Neural cell (in vitro differentiated cells): ENCODE data around the gene CST6. TPM values are rescaled to one million over a fixed set of nuclear protein-coding genes. Genes with fewer than 3 reads are reported as not detected.

Source experiments
- H2AFZ ChIP-seq: fragments of 200-600, 300-800 bp; sonication (generic), shearing (Covaris generic); 2 replicates; pipeline ENCODE4 v1.6.0; 2014; ENCODE audit warnings: low read depth, mild to moderate bottlenecking, antibody characterized with exemption, low read length, moderate library complexity
- H3F3A ChIP-seq: fragments of 200-600 bp; shearing (Covaris generic); 2 replicates; pipeline ENCODE4 v1.6.1; 2016; ENCODE audit warnings: mild to moderate bottlenecking, moderate library complexity, mixed read lengths, antibody characterized with exemption, low read length; ENCODE audit not compliant: insufficient read depth, poor library complexity, severe bottlenecking
- H3K27ac ChIP-seq: fragments of 200-600, 300-800 bp; sonication (generic), shearing (Covaris generic); 2 replicates; pipeline ENCODE4 v1.5.1; 2014; ENCODE audit warnings: mild to moderate bottlenecking, low read length, moderate library complexity
- H3K27me3 ChIP-seq: fragments of 300-800, 200-600 bp; sonication (generic), shearing (Covaris generic); 2 replicates; pipeline ENCODE4 v1.6.0; 2014; ENCODE audit warnings: mild to moderate bottlenecking, low read depth, low read length, moderate library complexity; ENCODE audit not compliant: insufficient read depth
- H3K36me3 ChIP-seq: fragments of 300-800, 200-600 bp; sonication (generic), shearing (Covaris generic); 2 replicates; pipeline ENCODE4 v1.5.1; 2014; ENCODE audit warnings: mild to moderate bottlenecking, antibody characterized with exemption, low read length, moderate library complexity; ENCODE audit not compliant: insufficient read depth
- H3K4me2 ChIP-seq: fragments of 300-800, 200-600 bp; sonication (generic), shearing (Covaris generic); 2 replicates; pipeline ENCODE4 v1.6.0; 2014; ENCODE audit warnings: mild to moderate bottlenecking, low read length
- H3K4me3 ChIP-seq: fragments of 300-800, 200-600 bp; sonication (generic), shearing (Covaris generic); 2 replicates; pipeline ENCODE4 v1.5.1; 2014; ENCODE audit warnings: mild to moderate bottlenecking, low read length, moderate library complexity
- H3K79me2 ChIP-seq: fragments of 200-600 bp; shearing (Covaris generic); replicated peaks from 2 replicates; pipeline ENCODE4 v1.6.0; 2014; ENCODE audit warnings: mild to moderate bottlenecking, low read length, moderate library complexity; ENCODE audit not compliant: insufficient read depth
- H3K9ac ChIP-seq: fragments of 300-800, 200-600 bp; sonication (generic), shearing (Covaris generic); 2 replicates; pipeline ENCODE4 v1.6.1; 2016; ENCODE audit warnings: mild to moderate bottlenecking, low read length, mixed read lengths
- H3K9me2 ChIP-seq: fragments of 200-600 bp; shearing (Covaris generic); 2 replicates; pipeline ENCODE4 v1.6.1; 2016; ENCODE audit warnings: mild to moderate bottlenecking, low read length, mixed read lengths; ENCODE audit not compliant: insufficient read depth
- H3K9me3 ChIP-seq: fragments of 200-600, 300-800 bp; sonication (generic), shearing (Covaris generic); 2 replicates; pipeline ENCODE4 v1.6.1; 2016; ENCODE audit warnings: mild to moderate bottlenecking, mixed run types, low read length, moderate library complexity, mixed read lengths
- H4K20me1 ChIP-seq: fragments of 200-600 bp; shearing (Covaris generic); 2 replicates; pipeline ENCODE4 v1.6.1; 2016; ENCODE audit warnings: mild to moderate bottlenecking, mixed run types; ENCODE audit not compliant: insufficient read depth
- EP300 ChIP-seq: fragments of 450-650 bp; conservative IDR thresholded peaks from 2 replicates; pipeline ENCODE4 v1.6.1; 2014; ENCODE audit warnings: antibody characterized with exemption, mild to moderate bottlenecking, moderate library complexity; ENCODE audit not compliant: poor library complexity, severe bottlenecking
- EZH2 ChIP-seq: fragments of 200-600, 300-800 bp; shearing (Covaris generic), sonication (generic); IDR thresholded peaks from 2 replicates; pipeline ENCODE4 v1.6.1; 2014; ENCODE audit warnings: antibody characterized with exemption, low read length, borderline replicate concordance, mild to moderate bottlenecking; ENCODE audit not compliant: insufficient read depth, poor library complexity, severe bottlenecking
- MXI1 ChIP-seq: fragments of 450-650 bp; conservative IDR thresholded peaks from 2 replicates; pipeline ENCODE4 v1.6.1; 2014; ENCODE audit warnings: antibody characterized with exemption, mild to moderate bottlenecking; ENCODE audit not compliant: poor library complexity, severe bottlenecking
- POLR2AphosphoS5 ChIP-seq: IDR thresholded peaks from 2 replicates; pipeline ENCODE4 v1.6.1; 2012
- RAD21 ChIP-seq: fragments of 450-650 bp; conservative IDR thresholded peaks from 2 replicates; pipeline ENCODE4 v1.6.1; 2014; ENCODE audit warnings: antibody characterized with exemption, mild to moderate bottlenecking, moderate library complexity
- SMC3 ChIP-seq: fragments of 450-650 bp; conservative IDR thresholded peaks from 2 replicates; pipeline ENCODE4 v1.6.1; 2014; ENCODE audit warnings: antibody characterized with exemption, mild to moderate bottlenecking, moderate library complexity; ENCODE audit not compliant: poor library complexity
- TAF1 ChIP-seq: IDR thresholded peaks from 2 replicates; pipeline ENCODE4 v1.6.1; 2012; ENCODE audit warnings: low read depth
- polyA minus RNA-seq: library from RNA; depleted of rRNA, polyadenylated mRNA; stranded (reverse); fragments of >200 nt; gene quantifications from 2 replicates; pipeline ENCODE4 v1.2.3, GENCODE V29; 2014
- polyA plus RNA-seq: library from polyadenylated mRNA; depleted of rRNA; stranded (reverse); fragments of >200 nt; gene quantifications from 2 replicates; pipeline ENCODE4 v1.2.3, GENCODE V29; 2014
- TF ChIP-seq, protein P1 (sequence below): IDR thresholded peaks from 2 replicates; pipeline ENCODE4 v1.6.1; 2012; ENCODE audit warnings: borderline replicate concordance
- TF ChIP-seq, protein P2 (sequence below): fragments of 450-650 bp; IDR thresholded peaks from 2 replicates; pipeline ENCODE4 v1.5.1; 2014; ENCODE audit warnings: antibody characterized with exemption, mild to moderate bottlenecking, moderate library complexity; ENCODE audit not compliant: poor library complexity, severe bottlenecking

Gene CST6, protein sequence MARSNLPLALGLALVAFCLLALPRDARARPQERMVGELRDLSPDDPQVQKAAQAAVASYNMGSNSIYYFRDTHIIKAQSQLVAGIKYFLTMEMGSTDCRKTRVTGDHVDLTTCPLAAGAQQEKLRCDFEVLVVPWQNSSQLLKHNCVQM
- not detected in 2 replicates for polyA plus RNA-seq
- not detected in 2 replicates for polyA minus RNA-seq

DNA sequence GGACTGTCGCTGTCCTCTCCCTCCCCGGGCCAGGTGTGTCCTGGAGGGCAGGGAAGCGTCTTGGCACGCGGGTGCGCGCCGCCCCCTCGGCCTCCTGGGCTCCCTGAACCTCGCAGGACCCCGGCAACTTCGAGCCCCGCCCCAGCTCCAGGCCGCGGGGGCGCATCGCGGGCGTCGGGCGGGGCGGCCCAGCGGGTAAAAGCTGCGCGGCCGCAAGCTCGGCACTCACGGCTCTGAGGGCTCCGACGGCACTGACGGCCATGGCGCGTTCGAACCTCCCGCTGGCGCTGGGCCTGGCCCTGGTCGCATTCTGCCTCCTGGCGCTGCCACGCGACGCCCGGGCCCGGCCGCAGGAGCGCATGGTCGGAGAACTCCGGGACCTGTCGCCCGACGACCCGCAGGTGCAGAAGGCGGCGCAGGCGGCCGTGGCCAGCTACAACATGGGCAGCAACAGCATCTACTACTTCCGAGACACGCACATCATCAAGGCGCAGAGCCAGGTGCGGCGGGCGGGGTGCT lies at the start of gene CST6:
TSS of gene CST6 (plus strand) at position 224 of the 519 bp plus-strand sequence. CDS start at position 261, 37 bp downstream.
- H3K27ac ChIP-seq, result no peak within 1 kb of the TSS
- no peak within 1 kb of the TSS for H2AFZ ChIP-seq
- no peak within 1 kb of the TSS for H3K4me3 ChIP-seq
- peaks cover 15% of the 10 kb centered on the region for H3K27me3 ChIP-seq
- no peaks in the 10 kb centered on the region for H3K9me3 ChIP-seq
- no peak within 1 kb of the TSS for H3K4me2 ChIP-seq
- H3K9me2 ChIP-seq, result no peaks in the 10 kb centered on the region
- no peaks in the 10 kb centered on the region for H4K20me1 ChIP-seq
- H3F3A ChIP-seq, result no peaks in the 10 kb centered on the region
- H3K36me3 ChIP-seq, result no peaks in the 10 kb centered on the region
- no peak within 1 kb of the TSS for H3K9ac ChIP-seq
- no peaks in the 10 kb centered on the region for H3K79me2 ChIP-seq
- no peak for TF ChIP-seq EP300

DNA sequence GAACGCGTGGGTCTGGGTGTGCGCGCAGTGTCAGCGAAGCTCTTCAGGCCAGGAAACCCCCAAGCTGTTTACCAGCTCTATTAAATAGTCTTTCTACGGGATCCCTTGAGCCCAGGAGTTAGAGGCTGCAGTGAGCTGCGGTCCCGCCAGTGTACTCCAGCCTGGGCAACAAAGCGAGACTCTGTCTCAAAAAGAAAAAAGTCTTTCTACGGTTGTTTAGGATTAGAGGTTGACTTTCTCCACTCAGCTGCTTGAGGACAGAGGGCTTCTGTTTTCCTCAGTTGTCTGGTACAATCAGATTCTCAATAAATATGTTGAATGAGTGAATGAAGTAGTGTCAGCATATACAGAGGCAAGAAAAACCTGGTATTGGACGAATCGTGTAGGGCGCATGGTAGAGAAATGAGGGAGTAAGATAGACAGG lies 49.7 kb upstream of the CST6 start:
- no peaks in the 10 kb centered on the region for H3K36me3 ChIP-seq
- peaks cover 19% of the 10 kb centered on the region for H3K79me2 ChIP-seq
- H3K9me3 ChIP-seq, result no peaks in the 10 kb centered on the region
- peak overlapping the region; percentile 95 for H3K9ac ChIP-seq
- H3K27ac ChIP-seq, result peak overlapping the region; percentile 94
- peak overlapping the region; percentile 97 for H3K4me3 ChIP-seq
- H2AFZ ChIP-seq, result no peak overlapping the region
- H3K27me3 ChIP-seq, result no peaks in the 10 kb centered on the region
- no peaks in the 10 kb centered on the region for H3K9me2 ChIP-seq
- no peaks in the 10 kb centered on the region for H4K20me1 ChIP-seq
- no peaks in the 10 kb centered on the region for H3F3A ChIP-seq
- H3K4me2 ChIP-seq, result peak overlapping the region; percentile 59
- TF ChIP-seq, protein P1, sequence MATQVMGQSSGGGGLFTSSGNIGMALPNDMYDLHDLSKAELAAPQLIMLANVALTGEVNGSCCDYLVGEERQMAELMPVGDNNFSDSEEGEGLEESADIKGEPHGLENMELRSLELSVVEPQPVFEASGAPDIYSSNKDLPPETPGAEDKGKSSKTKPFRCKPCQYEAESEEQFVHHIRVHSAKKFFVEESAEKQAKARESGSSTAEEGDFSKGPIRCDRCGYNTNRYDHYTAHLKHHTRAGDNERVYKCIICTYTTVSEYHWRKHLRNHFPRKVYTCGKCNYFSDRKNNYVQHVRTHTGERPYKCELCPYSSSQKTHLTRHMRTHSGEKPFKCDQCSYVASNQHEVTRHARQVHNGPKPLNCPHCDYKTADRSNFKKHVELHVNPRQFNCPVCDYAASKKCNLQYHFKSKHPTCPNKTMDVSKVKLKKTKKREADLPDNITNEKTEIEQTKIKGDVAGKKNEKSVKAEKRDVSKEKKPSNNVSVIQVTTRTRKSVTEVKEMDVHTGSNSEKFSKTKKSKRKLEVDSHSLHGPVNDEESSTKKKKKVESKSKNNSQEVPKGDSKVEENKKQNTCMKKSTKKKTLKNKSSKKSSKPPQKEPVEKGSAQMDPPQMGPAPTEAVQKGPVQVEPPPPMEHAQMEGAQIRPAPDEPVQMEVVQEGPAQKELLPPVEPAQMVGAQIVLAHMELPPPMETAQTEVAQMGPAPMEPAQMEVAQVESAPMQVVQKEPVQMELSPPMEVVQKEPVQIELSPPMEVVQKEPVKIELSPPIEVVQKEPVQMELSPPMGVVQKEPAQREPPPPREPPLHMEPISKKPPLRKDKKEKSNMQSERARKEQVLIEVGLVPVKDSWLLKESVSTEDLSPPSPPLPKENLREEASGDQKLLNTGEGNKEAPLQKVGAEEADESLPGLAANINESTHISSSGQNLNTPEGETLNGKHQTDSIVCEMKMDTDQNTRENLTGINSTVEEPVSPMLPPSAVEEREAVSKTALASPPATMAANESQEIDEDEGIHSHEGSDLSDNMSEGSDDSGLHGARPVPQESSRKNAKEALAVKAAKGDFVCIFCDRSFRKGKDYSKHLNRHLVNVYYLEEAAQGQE, result no peak
- TF ChIP-seq, protein P2, sequence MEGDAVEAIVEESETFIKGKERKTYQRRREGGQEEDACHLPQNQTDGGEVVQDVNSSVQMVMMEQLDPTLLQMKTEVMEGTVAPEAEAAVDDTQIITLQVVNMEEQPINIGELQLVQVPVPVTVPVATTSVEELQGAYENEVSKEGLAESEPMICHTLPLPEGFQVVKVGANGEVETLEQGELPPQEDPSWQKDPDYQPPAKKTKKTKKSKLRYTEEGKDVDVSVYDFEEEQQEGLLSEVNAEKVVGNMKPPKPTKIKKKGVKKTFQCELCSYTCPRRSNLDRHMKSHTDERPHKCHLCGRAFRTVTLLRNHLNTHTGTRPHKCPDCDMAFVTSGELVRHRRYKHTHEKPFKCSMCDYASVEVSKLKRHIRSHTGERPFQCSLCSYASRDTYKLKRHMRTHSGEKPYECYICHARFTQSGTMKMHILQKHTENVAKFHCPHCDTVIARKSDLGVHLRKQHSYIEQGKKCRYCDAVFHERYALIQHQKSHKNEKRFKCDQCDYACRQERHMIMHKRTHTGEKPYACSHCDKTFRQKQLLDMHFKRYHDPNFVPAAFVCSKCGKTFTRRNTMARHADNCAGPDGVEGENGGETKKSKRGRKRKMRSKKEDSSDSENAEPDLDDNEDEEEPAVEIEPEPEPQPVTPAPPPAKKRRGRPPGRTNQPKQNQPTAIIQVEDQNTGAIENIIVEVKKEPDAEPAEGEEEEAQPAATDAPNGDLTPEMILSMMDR, result no peak
- TF ChIP-seq EZH2, result no peak
- no peak for TF ChIP-seq SMC3
- TF ChIP-seq POLR2AphosphoS5, result no peak
- no peak for TF ChIP-seq MXI1
- no peak for TF ChIP-seq TAF1
- TF ChIP-seq EP300, result no peak
- no peak for TF ChIP-seq RAD21
